Uterus (tissue), 4 donors: Measurements from ENCODE around the gene FHOD1. TPM values are rescaled to one million over a fixed set of nuclear protein-coding genes. Genes with fewer than 3 reads are reported as not detected.

Source experiments
- DNase-seq, 2 donors: peaks; one replicate each; pipeline ENCODE4 v3.0.0-alpha.2; 2019 to 2020
- H3K27ac ChIP-seq, 2 donors: fragments of 200-600 bp; sonication (generic); 1 replicate in 1 of 2; 2 replicates in 1 of 2; pipeline ENCODE4 v1.5.1; 2016 to 2018
- H3K27me3 ChIP-seq, 2 donors: fragments of 200-600 bp; sonication (generic); one replicate each; pipeline ENCODE4 v1.5.1; 2018 to 2019; ENCODE audit warnings: control low read depth in 1 of 2
- H3K36me3 ChIP-seq, 2 donors: fragments of 200-600 bp; sonication (generic); one replicate each; pipeline ENCODE4 v1.5.1; 2019; ENCODE audit warnings: control low read depth in 1 of 2
- H3K4me1 ChIP-seq, 2 donors: fragments of 200-600 bp; sonication (generic); one replicate each; pipeline ENCODE4 v1.5.1; 2018 to 2019; ENCODE audit warnings: control low read depth in 1 of 2
- H3K4me3 ChIP-seq, 2 donors: fragments of 200-600 bp; sonication (generic); 1 replicate in 1 of 2; 2 replicates in 1 of 2; pipeline ENCODE4 v1.5.1; 2018 to 2019; ENCODE audit warnings: mild to moderate bottlenecking in 1 of 2
- H3K9me3 ChIP-seq, 2 donors: fragments of 200-600 bp; sonication (generic); one replicate each; pipeline ENCODE4 v1.5.1; 2019; ENCODE audit warnings: control low read depth in 1 of 2
- CTCF ChIP-seq, 4 experiments: fragments of 200-600 bp in 2 of 4; fragments of 450-650 bp in 2 of 4; sonication (generic) in 2 of 4; IDR thresholded peaks; one replicate each; pipeline ENCODE4 v1.5.1; 2016 to 2019; ENCODE audit warnings: antibody characterized with exemption in 4 of 4, mild to moderate bottlenecking in 2 of 4, moderate library complexity in 1 of 4
- POLR2A ChIP-seq, 2 donors: fragments of 450-650 bp; IDR thresholded peaks; one replicate each; pipeline ENCODE4 v1.6.1; 2016; ENCODE audit warnings: antibody characterized with exemption in 2 of 2, mild to moderate bottlenecking in 1 of 2, moderate library complexity in 1 of 2
- intact Hi-C: fragments of 100-400 bp; cut with DNase I; formaldehyde crosslinking; loops from one replicate; pipeline ENCODE4 v1.15.1; 2023; ENCODE audit warnings: low total_unique reads
- total RNA-seq, 4 donors: library from RNA; depleted of rRNA in 3 of 4; stranded (reverse); fragments of >200 nt in 3 of 4; gene quantifications; one replicate each; pipeline versions ENCODE4 v1.1.0 to v1.2.4, GENCODE V29; 2014 to 2023
- donor health status: DM: yes; HTN: yes; CAD: no.

FHOD1 gene
- total RNA-seq, 4 donors from 2014 or later = 2.3 to 37.6 (median 11.8) TPM

GRCh38 chr16:67186550-67186950 lies 60.7 kb downstream of the FHOD1 start:
- DNase-seq = no peak
- Histone ChIP-seq H3K36me3 (no peaks in the 10 kb centered on the region), H3K9me3 (no peaks in the 10 kb centered on the region), H3K4me1 (peaks cover 0 to 9% of the 10 kb centered on the region in 2 donors), H3K27me3 (no peaks in the 10 kb centered on the region), H3K4me3 (no peak overlapping the region), H3K27ac (no peak overlapping the region)
- TF ChIP-seq CTCF (IDR thresholded peaks at IDR 0.05) = no peak
- no peak for TF ChIP-seq POLR2A (IDR thresholded peaks at IDR 0.05)
- intact Hi-C loops = no loop called here

- H3K27me3 ChIP-seq = no peaks in the 10 kb centered on the region
- TF ChIP-seq POLR2A (IDR thresholded peaks at IDR 0.05) (no peak), CTCF (IDR thresholded peaks at IDR 0.05) (no peak)
- no peak overlapping the region for H3K27ac ChIP-seq
- peaks cover 0 to 9% of the 10 kb centered on the region in 2 donors for H3K4me1 ChIP-seq
- DNase-seq = no peak
- no peaks in the 10 kb centered on the region for H3K9me3 ChIP-seq
- no peaks in the 10 kb centered on the region for H3K36me3 ChIP-seq
- intact Hi-C loops = no loop called here
- peak overlapping the region in 1 of 2 donors; percentile 84 for H3K4me3 ChIP-seq
Measured at GRCh38 chr16:67185651-67186134, 61.6 kb downstream of the FHOD1 start.

DNA sequence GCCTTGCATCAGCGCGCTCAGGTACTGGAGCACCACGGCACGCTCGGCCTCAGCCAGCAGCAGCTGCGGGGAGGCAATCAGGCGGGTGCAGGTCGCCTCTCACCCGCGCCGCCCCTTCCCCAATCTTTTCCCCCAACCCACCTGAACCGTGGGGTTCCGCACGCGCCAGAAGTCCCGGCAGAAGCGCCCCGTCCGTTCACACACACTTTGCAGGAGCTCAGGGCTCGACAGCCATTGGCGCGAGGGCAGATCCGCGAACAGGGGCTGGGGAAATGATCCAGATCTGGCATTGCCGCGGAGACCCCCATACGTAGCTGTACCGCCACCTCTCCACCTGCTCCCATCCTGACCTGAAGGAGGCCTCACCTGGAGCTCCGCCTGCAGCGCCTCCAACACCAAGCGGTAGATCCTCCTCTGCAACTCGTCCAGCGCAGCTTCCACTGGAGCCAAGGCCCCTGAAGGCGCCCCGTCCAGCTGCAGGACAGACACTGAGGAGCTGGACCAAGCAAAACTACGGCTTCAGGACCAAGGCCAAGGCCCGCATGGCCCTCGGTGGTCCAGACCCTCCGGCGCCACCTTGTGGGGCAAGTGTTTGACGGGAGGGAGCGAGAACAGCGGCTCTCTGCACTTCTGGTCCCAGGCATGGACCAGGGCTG lies 62.2 kb downstream of the FHOD1 start:
- TF ChIP-seq CTCF (IDR thresholded peaks at IDR 0.05) = peak; percentile 83 to 94 (median 88)
- TF ChIP-seq POLR2A (IDR thresholded peaks at IDR 0.05) = no peak
- Histone ChIP-seq H3K36me3 (no peaks in the 10 kb centered on the region), H3K27ac (no peak overlapping the region), H3K4me3 (peak overlapping the region in 1 of 2 donors; percentile 84), H3K4me1 (peaks cover 0 to 9% of the 10 kb centered on the region in 2 donors), H3K9me3 (no peaks in the 10 kb centered on the region), H3K27me3 (no peaks in the 10 kb centered on the region)
- intact Hi-C loops = no loop called here
- peak; percentile 92 to 93 for DNase-seq

- H3K4me3 ChIP-seq = peak overlapping the region; percentile 80 to 84
- TF ChIP-seq CTCF (IDR thresholded peaks at IDR 0.05) = no peak
Measured at GRCh38 chr16:67184453-67184994, 62.8 kb downstream of the FHOD1 start.

More at GRCh38 chr16:67184453-67184994, 62.8 kb downstream of the FHOD1 start:
- intact Hi-C loops = no loop called here
- peak overlapping the region; percentile 97 to 98 for H3K27ac ChIP-seq
- peaks cover 0 to 9% of the 10 kb centered on the region in 2 donors for H3K4me1 ChIP-seq
- no peaks in the 10 kb centered on the region for H3K9me3 ChIP-seq
- no peak for DNase-seq
- no peaks in the 10 kb centered on the region for H3K27me3 ChIP-seq
- no peaks in the 10 kb centered on the region for H3K36me3 ChIP-seq
